DOHH2 (cell line): Measurements from ENCODE around the gene MB.

Experiments
- CTCF ChIP-seq: fragments of 200-600 bp; sonication (generic); IDR thresholded peaks from one replicate; pipeline ENCODE4 v1.5.1; 2014; ENCODE audit warnings: antibody characterized with exemption, mild to moderate bottlenecking, low read depth, low read length; ENCODE audit not compliant: poor library complexity, severe bottlenecking
- EZH2phosphoT487 ChIP-seq: fragments of 200-600 bp; sonication (generic); IDR thresholded peaks from 2 replicates; pipeline ENCODE4 v1.6.1; 2017; ENCODE audit warnings: borderline replicate concordance, mild to moderate bottlenecking, antibody characterized with exemption, low read length, moderate library complexity, mixed read lengths

GRCh38 chr22:35601743-35602615 lies 15.2 kb downstream of the MB start:
- TF ChIP-seq CTCF (no peak), EZH2phosphoT487 (no peak)
